Measurements from ENCODE around the gene CTSS. TPM values are rescaled to one million over a fixed set of nuclear protein-coding genes. Genes with fewer than 3 reads are reported as not detected.
A peak's percentile ranks its signal among the peaks of the same experiment; 100 is the strongest.
"Not testable (repeated sequence)": the region's sequence is repeated elsewhere in the genome, so short reads cannot be mapped to it uniquely, and the experiment has no call there.

CTSS gene
- total RNA-seq, 4 donors from 2014 or later: 6.7 to 21.7 (median 15.5) TPM

DNA sequence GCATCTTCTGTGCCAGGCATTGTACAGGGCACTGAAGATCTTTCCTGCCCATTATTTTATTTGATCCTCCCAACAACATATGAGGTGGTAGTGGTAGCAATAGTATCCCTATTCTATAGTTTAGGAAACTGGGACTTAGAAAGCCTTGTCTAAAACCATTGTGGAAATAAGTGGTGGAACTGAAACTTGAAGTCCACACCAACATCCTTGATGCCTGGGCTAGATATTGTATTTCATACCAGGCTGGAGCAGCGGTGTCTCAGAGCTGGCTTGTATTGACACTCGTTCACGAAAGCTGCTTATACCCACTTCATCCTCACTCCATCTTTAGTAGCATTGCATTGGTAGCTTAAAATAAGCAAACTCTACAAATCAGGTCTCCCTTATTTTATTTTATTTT, 9.7 kb upstream of the CTSS start:
- 87% methylated on average over 3 of the region's 3 CpGs for WGBS
- no peaks in the 10 kb centered on the region for H3K27me3 ChIP-seq
- no peak for DNase-seq (ENCODE audit: low spot score in 2 of 2)

DNA sequence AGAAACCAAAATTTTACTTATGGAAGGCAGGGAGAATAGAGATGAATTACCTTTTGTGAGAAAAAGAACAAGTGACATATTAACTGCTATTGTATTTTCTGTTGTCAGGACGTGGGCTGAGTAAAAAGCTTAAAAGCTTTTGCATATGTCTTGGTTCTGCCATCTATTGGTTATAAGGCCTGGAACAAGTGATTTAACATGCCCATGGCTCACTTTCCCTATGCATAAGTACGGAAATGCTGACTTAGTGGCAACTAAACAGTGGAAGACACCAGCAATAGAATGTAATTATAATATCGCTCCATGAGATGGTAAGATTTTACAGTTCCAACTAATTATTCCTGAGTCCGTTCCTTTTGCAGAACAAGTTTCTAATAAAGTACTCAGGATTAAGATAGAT, 6.7 kb upstream of the CTSS start:
- no peaks in the 10 kb centered on the region for H3K4me1 ChIP-seq
- no peak overlapping the region for H3K4me3 ChIP-seq
- no peaks in the 10 kb centered on the region for H3K9me3 ChIP-seq
- H3K27ac ChIP-seq: no peak overlapping the region
- DNase-seq (ENCODE audit: low spot score in 2 of 2): no peak
- WGBS: 70% methylated on average over 4 of the region's 4 CpGs
- H3K27me3 ChIP-seq: no peaks in the 10 kb centered on the region
- TF ChIP-seq POLR2A (IDR thresholded peaks at IDR 0.05) (no peak), POLR2AphosphoS5 (IDR thresholded peaks at IDR 0.05) (no peak), EP300 (IDR thresholded peaks at IDR 0.05) (no peak)
- TF ChIP-seq, protein P1, sequence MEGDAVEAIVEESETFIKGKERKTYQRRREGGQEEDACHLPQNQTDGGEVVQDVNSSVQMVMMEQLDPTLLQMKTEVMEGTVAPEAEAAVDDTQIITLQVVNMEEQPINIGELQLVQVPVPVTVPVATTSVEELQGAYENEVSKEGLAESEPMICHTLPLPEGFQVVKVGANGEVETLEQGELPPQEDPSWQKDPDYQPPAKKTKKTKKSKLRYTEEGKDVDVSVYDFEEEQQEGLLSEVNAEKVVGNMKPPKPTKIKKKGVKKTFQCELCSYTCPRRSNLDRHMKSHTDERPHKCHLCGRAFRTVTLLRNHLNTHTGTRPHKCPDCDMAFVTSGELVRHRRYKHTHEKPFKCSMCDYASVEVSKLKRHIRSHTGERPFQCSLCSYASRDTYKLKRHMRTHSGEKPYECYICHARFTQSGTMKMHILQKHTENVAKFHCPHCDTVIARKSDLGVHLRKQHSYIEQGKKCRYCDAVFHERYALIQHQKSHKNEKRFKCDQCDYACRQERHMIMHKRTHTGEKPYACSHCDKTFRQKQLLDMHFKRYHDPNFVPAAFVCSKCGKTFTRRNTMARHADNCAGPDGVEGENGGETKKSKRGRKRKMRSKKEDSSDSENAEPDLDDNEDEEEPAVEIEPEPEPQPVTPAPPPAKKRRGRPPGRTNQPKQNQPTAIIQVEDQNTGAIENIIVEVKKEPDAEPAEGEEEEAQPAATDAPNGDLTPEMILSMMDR (IDR thresholded peaks at IDR 0.05): no peak
- H3K36me3 ChIP-seq: no peaks in the 10 kb centered on the region

More for the DNA sequence above, 9.7 kb upstream of the CTSS start:
- no peaks in the 10 kb centered on the region for H3K36me3 ChIP-seq
- TF ChIP-seq, protein P1 (IDR thresholded peaks at IDR 0.05): no peak
- no peak for TF ChIP-seq POLR2A (IDR thresholded peaks at IDR 0.05)
- no peaks in the 10 kb centered on the region for H3K9me3 ChIP-seq
- no peak overlapping the region for H3K4me3 ChIP-seq
- no peak overlapping the region for H3K27ac ChIP-seq
- no peaks in the 10 kb centered on the region for H3K4me1 ChIP-seq

GRCh38 chr1:150767704-150768103, 2.1 kb upstream of the CTSS start:
- WGBS: 52% methylated on average over 1 of the region's 1 CpG
- H3K27ac ChIP-seq; H3K27me3 ChIP-seq; H3K4me3 ChIP-seq; H3K9me3 ChIP-seq; DNase-seq (ENCODE audit: low spot score in 2 of 2); H3K36me3 ChIP-seq: not testable (repeated sequence)
- H3K4me1 ChIP-seq: peaks cover 15% of the 10 kb centered on the region

- not testable (repeated sequence) for DNase-seq (ENCODE audit: low spot score in 2 of 2); H3K36me3 ChIP-seq; H3K27me3 ChIP-seq; H3K9me3 ChIP-seq
- Histone ChIP-seq H3K4me3 (peak overlapping the region; percentile 45), H3K27ac (peak overlapping the region; percentile 76), H3K4me1 (peaks cover 15% of the 10 kb centered on the region)
- 80% methylated on average over 1 of the region's 1 CpG for WGBS
Measured at GRCh38 chr1:150765977-150766301, 361 bp upstream of the CTSS start.

DNA sequence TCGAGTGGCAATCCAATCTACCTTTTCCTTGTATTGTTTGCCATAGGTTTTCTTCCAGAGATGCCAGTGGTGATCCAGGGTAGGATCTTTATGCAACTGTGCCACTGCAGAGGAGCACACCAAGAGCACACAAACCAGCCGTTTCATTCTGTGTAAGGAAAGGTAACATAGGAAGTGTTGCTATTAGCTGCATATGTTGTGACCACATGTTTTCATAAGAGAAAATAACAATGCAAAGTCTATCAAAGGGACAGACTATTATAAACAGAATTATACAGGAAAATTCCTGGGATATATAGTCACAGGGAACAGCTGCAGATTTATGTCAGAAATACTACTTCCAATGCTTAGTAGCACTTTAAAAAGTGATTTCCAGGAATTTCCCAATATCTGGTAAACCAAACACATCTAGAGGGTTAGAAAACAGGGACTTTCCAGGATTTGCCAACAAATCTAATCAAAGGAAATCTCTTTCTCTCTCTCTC, 919 bp downstream of the CTSS start:
- Histone ChIP-seq H3K9me3 (no peaks in the 10 kb centered on the region), H3K4me1 (peaks cover 15% of the 10 kb centered on the region), H3K27me3 (no peaks in the 10 kb centered on the region), H3K36me3 (no peaks in the 10 kb centered on the region), H3K27ac (peak overlapping the region; percentile 76), H3K4me3 (peak overlapping the region; percentile 45)
- WGBS: 42% methylated on average over 2 of the region's 2 CpGs
- no peak for DNase-seq (ENCODE audit: low spot score in 2 of 2)
- no peak for TF ChIP-seq POLR2AphosphoS5 (IDR thresholded peaks at IDR 0.05)
- TF ChIP-seq, protein P1 (IDR thresholded peaks at IDR 0.05): no peak
- no peak for TF ChIP-seq POLR2A (IDR thresholded peaks at IDR 0.05)
- TF ChIP-seq EP300 (IDR thresholded peaks at IDR 0.05): no peak

GRCh38 chr1:150763018-150763417, 2.6 kb downstream of the CTSS start:
- no peaks in the 10 kb centered on the region for H3K36me3 ChIP-seq
- WGBS: 93% methylated on average over 3 of the region's 3 CpGs

More at GRCh38 chr1:150763018-150763417, 2.6 kb downstream of the CTSS start:
- no peak overlapping the region for H3K4me3 ChIP-seq
- DNase-seq (ENCODE audit: low spot score in 2 of 2): no peak
- TF ChIP-seq POLR2AphosphoS5 (IDR thresholded peaks at IDR 0.05): no peak
- TF ChIP-seq POLR2A (IDR thresholded peaks at IDR 0.05): no peak
- no peak for TF ChIP-seq EP300 (IDR thresholded peaks at IDR 0.05)
- TF ChIP-seq, protein P1 (IDR thresholded peaks at IDR 0.05): no peak
- peaks cover 15% of the 10 kb centered on the region for H3K4me1 ChIP-seq
- no peaks in the 10 kb centered on the region for H3K27me3 ChIP-seq
- no peak overlapping the region for H3K27ac ChIP-seq
- H3K9me3 ChIP-seq: no peaks in the 10 kb centered on the region
